Measurements from ENCODE around the gene TGM6.

- TF ChIP-seq, protein P1, sequence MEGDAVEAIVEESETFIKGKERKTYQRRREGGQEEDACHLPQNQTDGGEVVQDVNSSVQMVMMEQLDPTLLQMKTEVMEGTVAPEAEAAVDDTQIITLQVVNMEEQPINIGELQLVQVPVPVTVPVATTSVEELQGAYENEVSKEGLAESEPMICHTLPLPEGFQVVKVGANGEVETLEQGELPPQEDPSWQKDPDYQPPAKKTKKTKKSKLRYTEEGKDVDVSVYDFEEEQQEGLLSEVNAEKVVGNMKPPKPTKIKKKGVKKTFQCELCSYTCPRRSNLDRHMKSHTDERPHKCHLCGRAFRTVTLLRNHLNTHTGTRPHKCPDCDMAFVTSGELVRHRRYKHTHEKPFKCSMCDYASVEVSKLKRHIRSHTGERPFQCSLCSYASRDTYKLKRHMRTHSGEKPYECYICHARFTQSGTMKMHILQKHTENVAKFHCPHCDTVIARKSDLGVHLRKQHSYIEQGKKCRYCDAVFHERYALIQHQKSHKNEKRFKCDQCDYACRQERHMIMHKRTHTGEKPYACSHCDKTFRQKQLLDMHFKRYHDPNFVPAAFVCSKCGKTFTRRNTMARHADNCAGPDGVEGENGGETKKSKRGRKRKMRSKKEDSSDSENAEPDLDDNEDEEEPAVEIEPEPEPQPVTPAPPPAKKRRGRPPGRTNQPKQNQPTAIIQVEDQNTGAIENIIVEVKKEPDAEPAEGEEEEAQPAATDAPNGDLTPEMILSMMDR (IDR thresholded peaks at IDR 0.05; ENCODE audit: poor library complexity, severe bottlenecking): no peak
- no peak for TF ChIP-seq MXI1 (conservative IDR thresholded peaks at IDR 0.05; ENCODE audit: poor library complexity, severe bottlenecking)
- TF ChIP-seq TAF1 (IDR thresholded peaks at IDR 0.05; ENCODE audit: low read depth): no peak
- TF ChIP-seq RAD21 (conservative IDR thresholded peaks at IDR 0.05): no peak
Observed at GRCh38 chr20:2387580-2387979, 6.9 kb downstream of the TGM6 start.
